Measurements from ENCODE around the gene CMC4.

The CMC4 gene

GRCh38 chrX:155070975-155071693 lies at the start of gene CMC4, which contains the start of the genes BRCC3 and MTCP1:
CMC4 (minus strand) TSS chrX:155071136; CDS start chrX:155064023, 7,113 bp downstream.
BRCC3 (plus strand) TSS chrX:155071508; CDS start chrX:155071528, 20 bp downstream.
MTCP1 (minus strand) TSS chrX:155071136; CDS start chrX:155066010, 5,126 bp downstream.
- DNase-seq (ENCODE audit: extremely low read depth in 1 of 2, low read depth in 1 of 2), result peak; percentile 70 to 72

- no peak for DNase-seq (ENCODE audit: extremely low read depth in 1 of 2, low read depth in 1 of 2)
These were observed 44.4 kb upstream of the CMC4 start for GRCh38 chrX:155115174-155115819.

- no peak for DNase-seq (ENCODE audit: extremely low read depth in 1 of 2, low read depth in 1 of 2)
These were observed 42.2 kb upstream of the CMC4 start for GRCh38 chrX:155113097-155113496.

- no peak for DNase-seq (ENCODE audit: extremely low read depth in 1 of 2, low read depth in 1 of 2)
These were observed 41.2 kb upstream of the CMC4 start for GRCh38 chrX:155112171-155112570.

- DNase-seq (ENCODE audit: extremely low read depth in 1 of 2, low read depth in 1 of 2), result no peak
These were observed 37.5 kb upstream of the CMC4 start for GRCh38 chrX:155108427-155108826.

- no peak for DNase-seq (ENCODE audit: extremely low read depth in 1 of 2, low read depth in 1 of 2)
These were observed 35.0 kb upstream of the CMC4 start for GRCh38 chrX:155105919-155106318.

- DNase-seq (ENCODE audit: extremely low read depth in 1 of 2, low read depth in 1 of 2), result no peak
These were observed 23.6 kb upstream of the CMC4 start for GRCh38 chrX:155094468-155095061.

GRCh38 chrX:155086961-155087735 lies 16.2 kb upstream of the CMC4 start:
- DNase-seq (ENCODE audit: extremely low read depth in 1 of 2, low read depth in 1 of 2), result no peak

GRCh38 chrX:155086202-155086840 lies 15.4 kb upstream of the CMC4 start:
- no peak for DNase-seq (ENCODE audit: extremely low read depth in 1 of 2, low read depth in 1 of 2)

- DNase-seq (ENCODE audit: extremely low read depth in 1 of 2, low read depth in 1 of 2), result no peak
These were observed 851 bp upstream of the CMC4 start for GRCh38 chrX:155071694-155072280.

GRCh38 chrX:155070663-155070974 lies 317 bp downstream of the CMC4 start:
- no peak for DNase-seq (ENCODE audit: extremely low read depth in 1 of 2, low read depth in 1 of 2)

- no peak for DNase-seq (ENCODE audit: extremely low read depth in 1 of 2, low read depth in 1 of 2)
These were observed 898 bp downstream of the CMC4 start for GRCh38 chrX:155070038-155070437.

GRCh38 chrX:155069414-155069813 lies 1.5 kb downstream of the CMC4 start:
- no peak for DNase-seq (ENCODE audit: extremely low read depth in 1 of 2, low read depth in 1 of 2)

- no peak for DNase-seq (ENCODE audit: extremely low read depth in 1 of 2, low read depth in 1 of 2)
These were observed 2.8 kb downstream of the CMC4 start for GRCh38 chrX:155068165-155068564.

GRCh38 chrX:155065035-155065734 lies 5.8 kb downstream of the CMC4 start:
- DNase-seq (ENCODE audit: extremely low read depth in 1 of 2, low read depth in 1 of 2), result no peak

- DNase-seq (ENCODE audit: extremely low read depth in 1 of 2, low read depth in 1 of 2), result no peak
These were observed 9.2 kb downstream of the CMC4 start for GRCh38 chrX:155061760-155062159.

- DNase-seq (ENCODE audit: extremely low read depth in 1 of 2, low read depth in 1 of 2), result no peak
These were observed 13.8 kb downstream of the CMC4 start for GRCh38 chrX:155056877-155057792.

- no peak for DNase-seq (ENCODE audit: extremely low read depth in 1 of 2, low read depth in 1 of 2)
These were observed 14.5 kb downstream of the CMC4 start for GRCh38 chrX:155056471-155056870.

- no peak for DNase-seq (ENCODE audit: extremely low read depth in 1 of 2, low read depth in 1 of 2)
These were observed 15.4 kb downstream of the CMC4 start for GRCh38 chrX:155055494-155055893.
